Vagina (tissue), 2 donors: Measurements from ENCODE around the gene FAM50A. TPM values are rescaled to one million over a fixed set of nuclear protein-coding genes. Genes with fewer than 3 reads are reported as not detected.

ENCODE experiments used
- DNase-seq, 2 donors: peaks; one replicate each; pipeline ENCODE4 v3.0.0-alpha.2; 2017; ENCODE audit errors: extremely low spot score in 2 of 2
- H3K27ac ChIP-seq: fragments of 200-600 bp; sonication (generic); one replicate; pipeline ENCODE4 v1.5.1; 2019
- H3K27me3 ChIP-seq: fragments of 200-600 bp; sonication (generic); one replicate; pipeline ENCODE4 v1.5.1; 2019
- H3K36me3 ChIP-seq, 2 donors: fragments of 200-600 bp; sonication (generic); one replicate each; pipeline ENCODE4 v1.5.1; 2017 to 2019
- H3K4me1 ChIP-seq: fragments of 200-600 bp; sonication (generic); one replicate; pipeline ENCODE4 v1.5.1; 2019
- H3K4me3 ChIP-seq, 2 donors: fragments of 200-600 bp; sonication (generic); 1 replicate in 1 of 2; 2 replicates in 1 of 2; pipeline ENCODE4 v1.5.1; 2016 to 2019
- H3K9me3 ChIP-seq: fragments of 200-600 bp; sonication (generic); one replicate; pipeline ENCODE4 v1.5.1; 2019
- CTCF ChIP-seq, 3 experiments: fragments of 450-650 bp in 2 of 3; fragments of 200-600 bp in 1 of 3; sonication (generic) in 1 of 3; IDR thresholded peaks; one replicate each; pipeline ENCODE4 v1.5.1; 2017 to 2019; ENCODE audit warnings: antibody characterized with exemption in 3 of 3, mild to moderate bottlenecking in 2 of 3, moderate library complexity in 2 of 3
- POLR2A ChIP-seq, 2 donors: fragments of 450-650 bp; IDR thresholded peaks; one replicate each; pipeline ENCODE4 v1.6.1; 2017; ENCODE audit warnings: antibody characterized with exemption in 2 of 2, mild to moderate bottlenecking in 2 of 2, moderate library complexity in 2 of 2
- POLR2AphosphoS5 ChIP-seq, 2 donors: sonication (generic); formaldehyde crosslinking; IDR thresholded peaks; one replicate each; pipeline ENCODE4 v1.9.0; 2017; ENCODE audit warnings: antibody characterized with exemption in 2 of 2, mild to moderate bottlenecking in 2 of 2, low read depth in 1 of 2; ENCODE audit not compliant: insufficient read depth in 1 of 2
- intact Hi-C: fragments of 100-400 bp; cut with DNase I; formaldehyde crosslinking; loops from one replicate; pipeline ENCODE4 v1.15.1; 2023
- total RNA-seq: library from RNA; depleted of rRNA; stranded (reverse); fragments of >200 nt; gene quantifications from one replicate; pipeline ENCODE4 v1.2.3, GENCODE V29; 2016

FAM50A gene
- total RNA-seq, 1 donor from 2014 or later = 33.6 TPM

GRCh38 chrX:154482786-154483185 lies 38.8 kb downstream of the FAM50A start:
- no peak overlapping the region for H3K4me3 ChIP-seq
- intact Hi-C loops = no loop called here
- no peaks in the 10 kb centered on the region for H3K9me3 ChIP-seq
- H3K27me3 ChIP-seq = no peaks in the 10 kb centered on the region
- TF ChIP-seq CTCF (IDR thresholded peaks at IDR 0.05) = no peak
- TF ChIP-seq POLR2A (IDR thresholded peaks at IDR 0.05) = no peak
- no peak for TF ChIP-seq POLR2AphosphoS5 (IDR thresholded peaks at IDR 0.05; ENCODE audit: insufficient read depth in 1 of 2, low read depth in 1 of 2)
- H3K36me3 ChIP-seq = no peaks in the 10 kb centered on the region
- DNase-seq = no peak
- H3K27ac ChIP-seq = no peak overlapping the region
- peaks cover 18% of the 10 kb centered on the region for H3K4me1 ChIP-seq

DNA sequence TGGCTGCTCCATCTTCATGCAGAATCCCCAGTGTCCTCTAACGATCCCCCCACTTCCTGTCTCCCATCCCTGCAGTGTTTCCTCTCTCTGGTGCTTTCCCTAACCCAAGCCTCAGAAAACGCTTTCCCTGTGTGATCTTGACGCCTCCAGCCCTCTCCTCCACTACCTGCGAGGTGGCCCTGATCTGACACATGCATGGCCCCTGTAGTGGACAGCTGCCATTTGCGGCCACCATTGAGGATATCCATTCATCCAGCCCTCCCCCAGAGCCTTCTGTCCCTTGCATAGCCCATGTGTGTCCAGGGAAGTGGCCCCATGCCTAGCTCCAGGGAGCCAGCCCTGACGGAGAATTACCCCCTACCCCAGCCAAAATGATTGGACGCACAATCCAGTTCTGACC lies 39.4 kb downstream of the FAM50A start:
- Histone ChIP-seq H3K9me3 (no peaks in the 10 kb centered on the region), H3K27ac (no peak overlapping the region), H3K36me3 (peaks cover 0 to 4% of the 10 kb centered on the region in 2 donors), H3K27me3 (no peaks in the 10 kb centered on the region), H3K4me3 (no peak overlapping the region), H3K4me1 (peaks cover 14% of the 10 kb centered on the region)
- intact Hi-C loops = no loop called here
- no peak for TF ChIP-seq POLR2A (IDR thresholded peaks at IDR 0.05)
- no peak for TF ChIP-seq CTCF (IDR thresholded peaks at IDR 0.05)
- no peak for TF ChIP-seq POLR2AphosphoS5 (IDR thresholded peaks at IDR 0.05; ENCODE audit: insufficient read depth in 1 of 2, low read depth in 1 of 2)
- DNase-seq = no peak

DNA sequence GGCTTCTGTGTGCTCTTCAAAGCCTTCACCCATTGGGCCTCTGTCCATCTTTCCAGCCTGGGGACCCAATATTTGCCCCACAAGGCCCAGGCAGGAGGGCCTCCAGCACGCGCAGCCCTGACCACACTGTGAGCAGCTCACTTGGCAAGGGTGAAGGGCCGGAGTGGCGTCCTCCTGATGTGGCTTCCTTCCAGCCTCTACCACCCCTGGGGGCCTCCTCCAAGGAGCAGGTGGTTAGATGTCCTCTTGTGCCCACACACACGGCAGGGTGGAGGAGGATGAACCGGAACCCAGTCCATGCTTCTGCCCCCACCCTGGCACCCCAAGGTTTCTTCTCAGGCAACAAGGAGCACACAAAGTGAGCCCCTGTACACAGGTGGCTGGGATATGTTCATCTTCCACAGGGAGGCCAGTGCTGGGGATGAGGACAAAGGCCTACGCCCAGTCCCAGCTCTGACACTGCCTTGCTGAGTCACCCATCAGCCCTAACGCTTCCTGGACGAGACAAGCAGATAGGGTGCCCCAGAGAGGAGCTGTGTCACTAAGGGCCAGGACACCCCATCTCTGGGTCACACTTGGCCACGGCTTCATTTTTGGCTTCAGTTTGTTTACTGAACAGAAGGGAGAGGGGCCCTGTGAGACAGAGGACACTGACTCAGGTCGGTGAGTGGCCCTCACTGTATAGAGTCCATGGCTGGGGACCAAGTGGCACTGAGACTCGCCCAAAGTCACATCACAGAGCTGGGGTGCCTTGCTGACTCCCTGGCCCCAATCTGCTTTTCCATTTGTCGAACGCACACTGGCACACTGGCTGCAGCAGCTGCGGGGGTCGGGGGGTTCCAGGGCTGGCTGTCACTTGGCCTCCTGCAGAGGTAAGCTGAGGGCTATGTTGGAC lies 40.6 kb downstream of the FAM50A start:
- Histone ChIP-seq H3K36me3 (peaks cover 0 to 4% of the 10 kb centered on the region in 2 donors), H3K4me3 (no peak overlapping the region), H3K27me3 (no peaks in the 10 kb centered on the region), H3K4me1 (peaks cover 23% of the 10 kb centered on the region), H3K9me3 (no peaks in the 10 kb centered on the region), H3K27ac (peak overlapping the region; percentile 21)
- TF ChIP-seq POLR2A (IDR thresholded peaks at IDR 0.05) = no peak
- TF ChIP-seq POLR2AphosphoS5 (IDR thresholded peaks at IDR 0.05; ENCODE audit: insufficient read depth in 1 of 2, low read depth in 1 of 2) = no peak
- no peak for TF ChIP-seq CTCF (IDR thresholded peaks at IDR 0.05)
- no peak for DNase-seq
- intact Hi-C loops = no loop called here

DNA sequence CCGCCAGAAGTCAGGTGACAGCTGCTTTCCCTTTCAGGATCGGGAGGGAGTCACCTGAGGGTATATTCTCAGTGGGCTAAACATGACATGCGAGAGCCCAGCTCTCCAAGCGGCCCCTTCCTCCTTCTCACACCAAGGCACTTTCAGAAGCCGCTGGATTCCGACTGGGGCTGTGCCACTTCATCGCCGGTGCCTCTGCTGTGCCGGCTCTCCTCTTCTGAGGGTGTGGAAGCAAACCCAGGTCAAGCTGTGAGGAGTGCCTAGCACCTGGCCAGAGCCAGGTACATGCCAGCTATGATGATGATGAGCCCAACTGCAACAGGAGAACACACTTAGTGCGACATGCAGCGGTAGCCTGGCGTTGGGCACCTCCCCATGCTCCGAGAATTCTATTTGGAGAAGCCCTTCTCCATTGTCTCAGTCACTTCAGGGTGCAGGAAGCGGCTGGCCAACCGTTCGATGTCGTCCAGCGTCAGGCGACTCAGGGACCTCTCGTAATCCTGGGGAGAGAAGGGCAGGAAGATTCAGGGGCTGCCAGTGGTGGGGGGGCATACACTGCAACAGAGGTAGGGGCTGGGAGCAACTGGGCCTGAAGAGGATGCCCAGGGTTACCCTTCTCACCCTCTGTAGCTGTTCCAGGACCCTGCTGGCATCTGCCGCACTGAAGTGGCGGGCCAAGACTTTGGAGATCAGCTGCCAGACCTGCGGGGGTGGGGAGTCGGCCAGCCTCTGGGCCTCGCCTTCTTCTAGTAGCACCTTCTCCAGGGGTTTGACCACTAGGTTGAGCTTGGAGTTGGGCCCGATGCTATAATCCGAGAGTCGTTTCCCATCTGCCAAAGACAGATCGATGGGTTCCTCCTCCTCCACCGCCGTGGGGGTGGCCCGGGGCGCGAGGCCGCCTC lies 41.5 kb downstream of the FAM50A start:
- DNase-seq = no peak
- Histone ChIP-seq H3K27ac (peak overlapping the region; percentile 85), H3K27me3 (no peaks in the 10 kb centered on the region), H3K9me3 (no peaks in the 10 kb centered on the region), H3K4me3 (peak overlapping the region; percentile 52 to 67), H3K4me1 (peaks cover 29% of the 10 kb centered on the region), H3K36me3 (peaks cover 0 to 4% of the 10 kb centered on the region in 2 donors)
- TF ChIP-seq POLR2AphosphoS5 (IDR thresholded peaks at IDR 0.05; ENCODE audit: insufficient read depth in 1 of 2, low read depth in 1 of 2) (peak in 1 of 2 donors; percentile 10), POLR2A (IDR thresholded peaks at IDR 0.05) (no peak), CTCF (IDR thresholded peaks at IDR 0.05) (no peak)
- intact Hi-C loops = no loop called here
